SH-SY5Y (cell line): Measurements from ENCODE around the gene ELFN2.

Experiments used
- GATA2 ChIP-seq: IDR thresholded peaks from 2 replicates; pipeline ENCODE4 v1.6.1; 2011; ENCODE audit warnings: mild to moderate bottlenecking, low read depth, low read length
- GATA3 ChIP-seq: IDR thresholded peaks from 2 replicates; pipeline ENCODE4 v1.6.1; 2011; ENCODE audit warnings: low read depth, mild to moderate bottlenecking, low read length, moderate library complexity

The ELFN2 gene

DNA sequence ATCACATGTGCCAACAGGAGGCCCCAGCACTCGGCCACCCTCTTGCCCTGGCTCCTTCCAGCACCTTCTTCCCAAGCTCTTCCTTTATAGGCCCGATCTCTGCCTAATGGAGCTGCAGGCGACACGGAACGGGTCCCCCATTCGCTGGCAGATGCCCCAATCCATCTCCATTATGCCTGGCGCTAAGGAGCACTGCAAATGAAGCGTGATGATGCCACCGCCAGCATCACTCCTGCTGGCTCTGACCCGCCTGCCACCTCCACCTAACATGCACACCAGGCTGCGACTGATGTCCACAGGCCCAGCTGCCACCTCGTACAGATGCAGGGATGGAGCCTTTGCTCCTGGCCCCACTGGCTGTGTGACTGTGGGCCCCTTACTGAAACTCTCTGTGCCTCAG, 33.5 kb downstream of the ELFN2 start:
- TF ChIP-seq GATA3: no peak
- no peak for TF ChIP-seq GATA2

- TF ChIP-seq GATA3 (no peak), GATA2 (no peak)
Observed at GRCh38 chr22:37392721-37393328, 34.5 kb downstream of the ELFN2 start.

DNA sequence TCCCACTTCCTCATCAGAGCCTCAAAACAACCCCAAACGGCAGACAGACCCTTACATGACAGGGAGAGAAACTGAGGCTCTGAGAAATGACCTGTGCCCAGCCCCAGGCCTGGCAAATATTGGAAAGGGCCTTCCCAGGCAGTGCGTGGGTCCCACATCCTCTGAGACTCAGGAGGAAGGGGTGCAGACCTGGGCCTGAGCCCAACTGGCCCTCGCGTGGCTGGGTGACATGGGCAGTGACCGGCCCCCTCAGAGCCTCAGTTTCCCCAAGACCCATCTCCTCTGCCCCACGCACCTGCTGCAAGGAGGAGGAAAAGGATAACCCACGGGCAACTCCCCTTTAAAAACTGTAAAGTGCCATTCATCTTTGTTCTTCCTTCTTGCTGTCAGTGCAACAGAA, 35.6 kb downstream of the ELFN2 start:
- TF ChIP-seq GATA3: no peak
- no peak for TF ChIP-seq GATA2

- TF ChIP-seq GATA2: no peak
Observed at GRCh38 chr22:37390075-37390474, 37.2 kb downstream of the ELFN2 start.

- TF ChIP-seq GATA2: no peak
- TF ChIP-seq GATA3: no peak
Observed at GRCh38 chr22:37388538-37388937, 38.7 kb downstream of the ELFN2 start.

DNA sequence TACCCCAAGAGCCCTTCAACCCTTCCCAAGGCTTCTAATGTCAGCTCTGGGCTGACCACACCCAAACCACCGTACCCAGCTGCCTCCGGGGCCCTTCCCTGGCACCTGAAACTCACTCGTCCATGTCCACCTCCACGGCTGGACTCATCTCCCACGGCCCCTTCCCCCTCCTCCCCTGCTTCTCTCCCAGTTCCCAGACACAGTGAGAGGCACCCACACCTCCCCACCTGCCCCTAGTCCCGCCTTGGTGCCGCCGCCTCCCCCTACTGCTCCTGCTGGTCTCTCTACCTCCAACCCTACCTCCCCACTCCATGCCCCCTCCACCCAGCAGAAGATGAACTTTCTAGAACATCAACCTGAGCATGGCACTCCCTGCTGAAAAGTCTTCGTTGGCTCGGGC, 39.5 kb downstream of the ELFN2 start:
- TF ChIP-seq GATA3 (no peak), GATA2 (no peak)

DNA sequence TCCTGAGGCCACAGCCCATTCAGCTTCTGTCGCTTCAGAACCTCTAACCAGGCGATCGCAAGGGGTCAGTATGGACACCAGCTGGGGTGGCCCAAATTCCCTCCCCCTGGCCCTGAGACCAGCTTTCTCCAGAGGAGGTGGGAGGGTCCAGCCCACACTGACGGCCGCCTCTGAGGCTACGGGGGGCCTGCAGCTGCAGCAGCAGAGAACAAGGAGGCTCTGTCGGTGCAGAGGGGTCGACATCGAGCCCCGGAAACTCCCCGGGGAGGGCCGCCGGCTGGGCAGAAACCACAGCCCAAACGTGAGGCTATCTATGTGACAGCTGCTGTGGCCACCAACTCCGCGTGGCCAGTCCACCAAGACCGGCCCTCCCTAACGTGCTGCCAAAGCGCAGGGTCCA, 40.8 kb downstream of the ELFN2 start:
- TF ChIP-seq GATA2 (no peak), GATA3 (no peak)

DNA sequence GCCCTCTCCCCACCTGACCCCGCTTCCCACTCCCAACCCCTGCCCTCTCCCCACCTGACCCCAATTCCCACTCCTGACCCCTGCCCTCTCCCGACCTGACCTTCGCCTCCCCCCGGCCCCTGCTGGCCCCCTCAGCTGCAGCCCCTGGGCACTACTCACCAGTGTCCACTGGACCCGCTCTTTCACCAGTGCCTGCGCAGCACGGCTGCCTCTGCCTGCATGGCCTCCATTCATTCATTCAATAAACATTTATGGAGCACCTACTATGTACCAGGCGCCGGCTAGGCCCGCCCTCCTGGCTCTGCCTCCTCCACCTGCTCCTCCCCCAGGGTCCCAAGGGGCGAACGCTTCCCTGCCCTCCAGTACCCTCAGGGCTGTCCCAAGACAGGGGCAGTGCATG, 42.6 kb downstream of the ELFN2 start:
- TF ChIP-seq GATA2 (no peak), GATA3 (no peak)

DNA sequence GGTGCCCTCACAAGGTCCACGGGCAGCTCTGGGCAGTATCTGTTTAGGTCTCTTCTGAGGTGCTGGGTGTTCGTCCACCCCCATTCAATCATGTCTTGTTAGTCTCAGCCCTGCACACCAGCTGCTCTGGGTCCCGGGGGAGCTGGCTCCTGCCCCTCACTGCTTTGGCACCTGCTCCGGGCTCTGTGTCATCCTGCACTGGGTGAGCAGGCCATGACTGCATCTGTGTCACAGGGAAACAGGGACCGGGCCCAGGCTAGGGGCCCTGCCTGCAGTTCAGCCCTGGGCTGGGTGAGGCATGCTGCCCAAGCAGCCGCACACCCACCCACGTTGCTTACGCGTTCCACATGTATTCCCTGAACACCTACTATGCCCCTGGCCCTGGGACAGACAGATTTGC, 43.9 kb downstream of the ELFN2 start:
- TF ChIP-seq GATA3 (no peak), GATA2 (no peak)

DNA sequence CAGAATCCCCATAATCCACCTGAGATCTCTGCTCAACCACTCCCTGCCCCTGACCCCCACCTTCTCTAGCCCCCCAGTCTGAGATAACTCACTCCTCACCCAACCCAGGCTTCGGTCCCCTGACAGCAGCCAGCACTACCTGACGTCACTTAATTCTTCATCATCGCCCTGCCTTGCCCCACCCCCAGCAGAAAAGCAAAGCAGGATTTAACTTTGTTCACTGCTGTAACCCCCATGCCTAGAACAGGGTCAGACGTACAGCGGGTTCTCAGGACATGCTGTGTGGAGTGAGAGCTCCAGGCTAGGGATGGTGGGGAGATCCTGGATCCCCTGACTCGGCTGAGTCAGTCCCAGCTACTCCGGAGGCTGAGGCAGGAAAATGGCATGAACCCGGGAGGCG, 45.8 kb downstream of the ELFN2 start:
- TF ChIP-seq GATA3 (no peak), GATA2 (no peak)

DNA sequence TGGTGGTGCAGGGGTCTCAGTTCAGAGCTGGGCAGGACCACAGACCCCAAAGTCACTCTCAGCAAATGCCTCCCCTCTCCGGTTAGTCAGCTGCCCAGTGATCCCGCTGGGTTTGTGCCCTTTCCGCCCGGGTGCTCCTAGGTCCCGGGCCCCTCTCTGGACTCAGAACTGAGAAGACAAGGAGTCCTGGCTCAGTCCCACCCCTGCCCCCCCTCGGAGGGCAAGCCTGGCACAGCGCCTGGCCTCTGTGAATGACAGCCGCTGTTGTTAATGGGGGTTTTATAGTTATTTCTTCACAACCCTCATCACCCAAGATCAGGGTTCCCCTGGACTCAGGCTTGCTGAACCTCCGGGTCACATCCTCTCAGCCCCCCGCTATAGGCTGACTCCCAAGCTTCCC, 47.6 kb downstream of the ELFN2 start:
- TF ChIP-seq GATA2 (no peak), GATA3 (no peak)

DNA sequence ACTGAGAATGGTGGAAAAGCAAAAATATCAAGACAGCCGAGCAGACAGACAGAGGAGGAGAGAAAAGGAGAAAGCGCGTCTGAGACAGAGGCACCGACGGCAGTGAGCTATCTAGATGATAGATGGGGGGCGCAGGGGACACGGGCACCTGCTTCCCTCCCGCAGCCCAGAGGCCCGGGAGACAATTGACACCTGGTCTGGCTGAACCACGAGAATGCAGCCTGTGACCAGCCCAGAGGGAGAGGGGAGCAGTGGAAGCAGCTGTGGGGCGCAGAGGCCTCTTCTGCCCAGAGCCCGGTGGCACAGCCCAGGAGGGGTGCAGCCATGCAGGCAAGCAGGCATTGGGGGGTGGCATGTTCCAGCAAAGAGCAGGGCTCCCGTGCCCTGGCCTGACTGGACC, 48.2 kb downstream of the ELFN2 start:
- no peak for TF ChIP-seq GATA3
- no peak for TF ChIP-seq GATA2

GRCh38 chr22:37378642-37379058, 48.6 kb downstream of the ELFN2 start:
- no peak for TF ChIP-seq GATA2
- no peak for TF ChIP-seq GATA3

DNA sequence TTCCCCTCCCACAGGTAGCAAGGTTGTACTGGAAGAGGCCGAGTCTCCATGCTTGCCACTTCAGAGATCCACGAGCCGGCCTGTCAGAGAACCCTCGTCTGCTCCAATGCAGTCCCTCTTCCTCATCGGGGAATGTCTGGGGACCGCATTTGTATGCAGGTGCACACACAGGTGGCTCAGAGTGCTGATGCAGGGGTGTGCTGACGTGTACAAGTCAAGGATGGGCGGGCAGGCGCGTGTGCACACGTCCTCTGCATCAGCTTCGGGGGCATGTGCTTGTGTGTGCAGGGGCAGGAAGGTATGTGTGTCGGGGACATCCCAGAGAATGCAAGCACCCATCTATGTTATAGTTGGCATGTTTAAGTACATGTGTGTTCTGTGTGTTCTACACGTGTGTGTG, 49.4 kb downstream of the ELFN2 start:
- TF ChIP-seq GATA3 (no peak), GATA2 (no peak)

GRCh38 chr22:37377138-37377537, 50.1 kb downstream of the ELFN2 start:
- TF ChIP-seq GATA2: no peak
- no peak for TF ChIP-seq GATA3

DNA sequence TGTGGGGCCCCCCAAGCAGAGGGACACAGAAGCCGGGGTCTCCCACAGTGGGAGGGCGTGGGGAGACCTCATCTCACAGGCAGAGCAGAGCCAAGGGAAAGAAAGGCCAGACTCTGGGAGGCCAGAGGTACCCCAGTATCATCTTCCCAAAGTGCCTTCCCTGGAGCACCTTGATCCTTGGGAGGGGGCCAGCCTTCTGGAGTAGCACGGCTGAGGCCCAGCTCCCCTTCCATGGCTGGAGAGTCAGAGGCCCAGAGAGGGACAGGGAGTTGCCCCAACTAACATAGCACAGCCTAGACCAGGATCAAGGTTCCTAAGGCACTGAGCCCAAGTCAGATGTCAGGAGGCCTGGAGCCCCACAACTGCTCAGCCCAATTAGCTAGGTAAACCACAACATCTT, 50.6 kb downstream of the ELFN2 start:
- TF ChIP-seq GATA2 (no peak), GATA3 (no peak)
